Measurements from ENCODE around the gene GRM5. TPM values are rescaled to one million over a fixed set of nuclear protein-coding genes. Genes with fewer than 3 reads are reported as not detected.

Gene GRM5
- total RNA-seq, 4 donors from 2014 or later = 0.53 TPM; not detected in 3

DNA sequence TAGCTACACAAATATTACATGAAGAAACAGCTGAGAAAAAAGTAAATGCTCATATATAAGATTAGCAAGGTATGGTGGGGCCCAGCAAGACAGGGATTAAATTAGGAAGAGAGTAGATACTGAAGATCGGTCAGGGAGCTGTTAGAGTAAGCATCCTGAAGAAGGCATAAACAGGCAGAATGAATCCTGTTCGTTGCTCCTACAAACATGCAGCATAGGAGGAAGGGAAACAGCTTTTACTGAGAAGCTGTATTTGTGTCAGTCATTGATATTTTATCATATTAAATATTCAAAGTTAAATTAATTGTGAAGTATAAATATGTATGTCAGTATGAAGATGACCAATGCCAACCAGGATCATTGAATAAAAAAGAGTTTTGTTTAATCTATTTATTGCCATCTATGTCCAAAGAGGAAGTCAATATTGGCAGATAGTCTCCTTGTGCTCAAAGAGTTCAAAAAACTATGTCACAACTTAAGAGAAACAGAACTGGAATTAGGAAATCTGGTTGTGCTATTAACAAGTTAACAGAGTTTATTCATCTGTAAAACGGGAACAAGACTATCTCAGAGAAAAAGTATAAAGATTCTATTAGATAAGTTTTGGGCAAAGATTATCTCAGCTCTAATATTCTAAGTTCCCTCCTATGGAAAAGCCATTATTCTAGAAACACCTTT, 255.2 kb downstream of the GRM5 start:
- no peak overlapping the region for H3K27ac ChIP-seq
- H3K36me3 ChIP-seq = no peaks in the 10 kb centered on the region
- no peaks in the 10 kb centered on the region for H3K4me1 ChIP-seq
- no peaks in the 10 kb centered on the region for H3K27me3 ChIP-seq
- DNase-seq = no peak
- TF ChIP-seq CTCF (IDR thresholded peaks at IDR 0.05) (no peak), POLR2A (IDR thresholded peaks at IDR 0.05) (no peak)
- H3K9me3 ChIP-seq = no peaks in the 10 kb centered on the region
- no peak overlapping the region for H3K4me3 ChIP-seq

DNA sequence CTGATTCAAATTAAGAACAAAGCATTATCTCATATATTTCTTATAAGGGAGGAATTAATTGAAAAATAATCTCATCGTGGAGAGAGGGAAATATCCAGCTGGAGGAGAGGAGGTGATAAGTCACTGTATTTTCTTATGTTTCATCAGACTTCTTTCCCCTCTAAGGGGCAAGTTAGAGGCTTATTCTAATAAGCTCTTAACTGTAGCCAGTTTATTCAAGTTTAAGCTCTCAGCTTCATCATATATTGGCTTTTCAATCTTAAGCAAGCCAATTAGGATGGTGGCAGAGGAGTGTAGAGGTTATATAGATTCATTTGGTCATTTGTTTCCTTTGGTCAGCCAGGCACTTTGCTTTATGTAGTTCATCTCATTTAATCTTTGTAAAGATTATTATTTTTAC, 256.7 kb downstream of the GRM5 start:
- TF ChIP-seq POLR2A (IDR thresholded peaks at IDR 0.05) (no peak), CTCF (IDR thresholded peaks at IDR 0.05) (no peak)
- no peak for DNase-seq
- H3K27me3 ChIP-seq = no peaks in the 10 kb centered on the region
- H3K27ac ChIP-seq = no peak overlapping the region
- no peaks in the 10 kb centered on the region for H3K4me1 ChIP-seq
- H3K4me3 ChIP-seq = no peak overlapping the region
- H3K36me3 ChIP-seq = no peaks in the 10 kb centered on the region
- no peaks in the 10 kb centered on the region for H3K9me3 ChIP-seq

DNA sequence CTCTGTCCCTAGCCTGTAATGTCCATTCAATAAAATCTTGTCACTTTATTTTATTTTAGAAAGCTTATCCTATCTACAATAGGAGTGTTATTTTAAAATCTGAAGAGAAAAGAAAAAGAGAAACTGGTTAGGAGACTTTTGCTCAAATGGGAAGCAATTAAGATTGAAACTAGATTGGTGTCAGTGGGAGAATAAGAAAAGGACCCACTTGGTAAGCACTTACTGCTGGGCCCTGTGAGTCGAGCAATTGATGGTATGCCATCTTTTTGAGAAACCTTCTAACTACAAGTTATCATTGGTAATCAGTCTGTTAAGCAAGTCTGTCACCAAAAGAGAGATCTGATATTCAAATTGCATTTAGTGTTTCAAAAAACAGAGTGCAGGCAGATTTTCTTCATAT, 258.4 kb downstream of the GRM5 start:
- DNase-seq = no peak
- no peaks in the 10 kb centered on the region for H3K9me3 ChIP-seq
- TF ChIP-seq POLR2A (IDR thresholded peaks at IDR 0.05) (no peak), CTCF (IDR thresholded peaks at IDR 0.05) (no peak)
- H3K27ac ChIP-seq = no peak overlapping the region
- H3K4me3 ChIP-seq = no peak overlapping the region
- no peaks in the 10 kb centered on the region for H3K27me3 ChIP-seq
- no peaks in the 10 kb centered on the region for H3K4me1 ChIP-seq
- no peaks in the 10 kb centered on the region for H3K36me3 ChIP-seq

DNA sequence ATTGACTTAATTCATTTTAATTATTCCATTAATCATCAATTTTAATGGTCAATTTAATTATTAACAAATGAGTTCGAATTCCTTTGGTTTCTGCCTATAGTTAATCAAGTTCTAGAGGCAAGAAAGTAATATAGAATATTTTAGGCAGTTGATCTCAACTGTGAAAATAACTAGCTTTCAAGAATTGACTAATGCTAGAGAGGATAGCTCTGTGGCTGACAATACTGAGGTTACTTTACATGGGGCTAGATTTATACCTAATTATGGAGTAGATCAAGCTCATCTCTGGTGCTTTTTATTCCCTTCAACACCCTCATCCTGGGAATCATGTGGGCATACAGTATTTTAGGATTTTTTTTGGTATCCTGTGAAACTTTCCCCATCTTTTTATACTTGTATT, 259.4 kb downstream of the GRM5 start:
- no peak for TF ChIP-seq POLR2A (IDR thresholded peaks at IDR 0.05)
- no peak for TF ChIP-seq CTCF (IDR thresholded peaks at IDR 0.05)
- no peak overlapping the region for H3K4me3 ChIP-seq

DNA sequence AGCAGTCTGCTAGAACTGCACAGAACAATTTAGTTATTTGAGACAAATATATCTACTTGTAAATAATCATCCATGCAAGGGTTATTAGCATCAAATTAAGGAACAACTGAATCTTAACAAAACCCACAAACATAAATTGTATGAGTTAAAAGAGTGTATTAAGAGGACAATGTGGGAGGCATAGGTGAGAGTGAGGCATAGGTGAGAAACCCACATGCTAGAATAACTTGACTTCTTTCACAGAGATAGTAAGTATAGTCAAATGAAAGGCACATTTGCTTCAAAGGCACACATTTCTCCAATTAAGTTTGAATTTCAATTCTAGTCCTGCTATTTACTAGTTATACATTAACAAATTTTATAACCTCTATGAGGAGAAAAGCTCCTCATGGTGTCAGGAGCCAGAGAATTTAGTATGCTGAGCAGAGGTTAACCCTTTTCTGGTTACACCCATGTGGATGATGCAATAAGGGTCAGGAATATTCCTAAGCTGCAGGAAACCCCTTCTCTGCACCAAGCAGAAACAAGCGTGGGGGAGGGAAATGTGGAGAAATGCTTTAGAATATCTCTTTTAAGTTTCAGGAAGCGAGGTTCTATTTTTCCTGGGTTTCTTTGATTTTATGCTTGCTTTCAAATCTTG, 264.2 kb downstream of the GRM5 start:
- TF ChIP-seq POLR2A (IDR thresholded peaks at IDR 0.05) = no peak
- H3K4me3 ChIP-seq = no peak overlapping the region
- no peaks in the 10 kb centered on the region for H3K36me3 ChIP-seq
- no peaks in the 10 kb centered on the region for H3K4me1 ChIP-seq
- H3K27ac ChIP-seq = no peak overlapping the region
- no peak for DNase-seq
- no peaks in the 10 kb centered on the region for H3K9me3 ChIP-seq
- H3K27me3 ChIP-seq = no peaks in the 10 kb centered on the region

More for the DNA sequence above, 259.4 kb downstream of the GRM5 start:
- Histone ChIP-seq H3K27ac (no peak overlapping the region), H3K27me3 (no peaks in the 10 kb centered on the region), H3K36me3 (no peaks in the 10 kb centered on the region), H3K4me1 (no peaks in the 10 kb centered on the region), H3K9me3 (no peaks in the 10 kb centered on the region)
- DNase-seq = no peak

GRCh38 chr11:88799771-88800500, 265.8 kb downstream of the GRM5 start:
- TF ChIP-seq CTCF (IDR thresholded peaks at IDR 0.05) (no peak), POLR2A (IDR thresholded peaks at IDR 0.05) (no peak)
- no peak for DNase-seq
- no peaks in the 10 kb centered on the region for H3K27me3 ChIP-seq

More at GRCh38 chr11:88799771-88800500, 265.8 kb downstream of the GRM5 start:
- Histone ChIP-seq H3K4me3 (no peak overlapping the region), H3K27ac (no peak overlapping the region), H3K36me3 (no peaks in the 10 kb centered on the region), H3K9me3 (no peaks in the 10 kb centered on the region), H3K4me1 (no peaks in the 10 kb centered on the region)
